A673 (cell line): ENCODE measurements around the gene SRPK3.

Source experiments
- EZH2 ChIP-seq: fragments of 200-600 bp; sonication (generic); IDR thresholded peaks from 2 replicates; pipeline ENCODE4 v1.6.1; 2017; ENCODE audit warnings: borderline replicate concordance, low read depth, mild to moderate bottlenecking, mixed read lengths, antibody characterized with exemption, low read length; ENCODE audit not compliant: poor library complexity, severe bottlenecking
- TF ChIP-seq, protein P1 (sequence below): fragments of 300-800, 200-600 bp; sonication (generic); conservative IDR thresholded peaks from 2 replicates; pipeline ENCODE4 v1.5.1; 2017; ENCODE audit warnings: low read depth, mild to moderate bottlenecking, antibody characterized with exemption, low read length, moderate library complexity, mixed read lengths

DNA sequence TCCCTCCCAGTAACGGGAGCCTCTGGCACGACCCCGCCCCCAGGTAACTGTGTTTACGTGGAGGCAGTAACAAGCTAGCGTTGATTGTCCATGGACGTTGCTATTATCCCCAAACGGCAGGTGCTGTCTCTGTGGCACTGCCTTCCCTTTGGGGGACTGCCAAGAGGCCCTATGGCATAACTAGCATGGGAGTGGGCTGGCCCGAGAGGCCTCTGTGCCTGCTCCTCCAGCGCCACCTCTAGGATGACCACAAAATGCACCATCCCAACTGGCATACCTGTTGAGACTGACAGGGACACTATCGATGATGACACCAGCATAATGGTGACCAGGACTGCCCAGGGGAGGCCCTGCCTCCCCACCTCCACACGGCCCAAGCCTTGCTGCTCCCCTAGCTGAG is 1.5 kb downstream of the SRPK3 start:
- TF ChIP-seq, protein P1, sequence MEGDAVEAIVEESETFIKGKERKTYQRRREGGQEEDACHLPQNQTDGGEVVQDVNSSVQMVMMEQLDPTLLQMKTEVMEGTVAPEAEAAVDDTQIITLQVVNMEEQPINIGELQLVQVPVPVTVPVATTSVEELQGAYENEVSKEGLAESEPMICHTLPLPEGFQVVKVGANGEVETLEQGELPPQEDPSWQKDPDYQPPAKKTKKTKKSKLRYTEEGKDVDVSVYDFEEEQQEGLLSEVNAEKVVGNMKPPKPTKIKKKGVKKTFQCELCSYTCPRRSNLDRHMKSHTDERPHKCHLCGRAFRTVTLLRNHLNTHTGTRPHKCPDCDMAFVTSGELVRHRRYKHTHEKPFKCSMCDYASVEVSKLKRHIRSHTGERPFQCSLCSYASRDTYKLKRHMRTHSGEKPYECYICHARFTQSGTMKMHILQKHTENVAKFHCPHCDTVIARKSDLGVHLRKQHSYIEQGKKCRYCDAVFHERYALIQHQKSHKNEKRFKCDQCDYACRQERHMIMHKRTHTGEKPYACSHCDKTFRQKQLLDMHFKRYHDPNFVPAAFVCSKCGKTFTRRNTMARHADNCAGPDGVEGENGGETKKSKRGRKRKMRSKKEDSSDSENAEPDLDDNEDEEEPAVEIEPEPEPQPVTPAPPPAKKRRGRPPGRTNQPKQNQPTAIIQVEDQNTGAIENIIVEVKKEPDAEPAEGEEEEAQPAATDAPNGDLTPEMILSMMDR = peak; percentile 31; the same call in 1 of the 2 replicates
- TF ChIP-seq EZH2 = no peak
